Gastroesophageal sphincter (tissue), 3 donors: Measurements from ENCODE around the gene EPHB3.

Experiments used
- EP300 ChIP-seq: sonication (generic); formaldehyde crosslinking; IDR thresholded peaks from one replicate; pipeline ENCODE4 v1.6.1; 2017; ENCODE audit warnings: antibody characterized with exemption, mild to moderate bottlenecking
- POLR2A ChIP-seq, 2 donors: fragments of 450-650 bp; IDR thresholded peaks; one replicate each; pipeline ENCODE4 v1.6.1; 2017; ENCODE audit warnings: antibody characterized with exemption in 2 of 2, mild to moderate bottlenecking in 2 of 2, moderate library complexity in 1 of 2
- POLR2AphosphoS5 ChIP-seq: sonication (generic); formaldehyde crosslinking; IDR thresholded peaks from one replicate; pipeline ENCODE4 v1.6.1; 2017; ENCODE audit warnings: antibody characterized with exemption
- TF ChIP-seq, protein P1 (sequence below), 4 experiments: fragments of 200-600 bp in 2 of 4; fragments of 450-650 bp in 2 of 4; sonication (generic) in 1 of 4; IDR thresholded peaks; one replicate each; pipeline ENCODE4 v1.5.1; 2017 to 2019; ENCODE audit warnings: antibody characterized with exemption in 4 of 4, mild to moderate bottlenecking in 2 of 4, moderate library complexity in 2 of 4

DNA sequence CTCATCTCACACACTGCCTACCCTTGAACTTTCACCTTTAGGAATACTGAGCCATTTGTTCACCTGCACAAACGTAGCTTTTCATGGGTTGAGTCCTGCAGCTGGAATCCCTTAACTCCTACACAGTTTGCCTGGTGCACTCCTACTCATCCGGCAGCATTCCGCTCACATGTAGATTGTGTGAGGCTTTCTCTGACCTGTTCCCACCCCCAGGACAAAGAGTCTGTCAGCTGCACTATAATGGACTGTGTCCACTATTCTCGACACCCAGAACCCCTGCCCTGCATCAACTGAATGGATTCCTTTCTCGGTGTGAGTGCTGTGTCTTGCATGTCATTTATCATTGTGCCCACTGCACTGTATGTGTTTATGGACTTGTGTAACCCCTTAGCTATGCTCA, 54.9 kb downstream of the EPHB3 start:
- TF ChIP-seq, protein P1, sequence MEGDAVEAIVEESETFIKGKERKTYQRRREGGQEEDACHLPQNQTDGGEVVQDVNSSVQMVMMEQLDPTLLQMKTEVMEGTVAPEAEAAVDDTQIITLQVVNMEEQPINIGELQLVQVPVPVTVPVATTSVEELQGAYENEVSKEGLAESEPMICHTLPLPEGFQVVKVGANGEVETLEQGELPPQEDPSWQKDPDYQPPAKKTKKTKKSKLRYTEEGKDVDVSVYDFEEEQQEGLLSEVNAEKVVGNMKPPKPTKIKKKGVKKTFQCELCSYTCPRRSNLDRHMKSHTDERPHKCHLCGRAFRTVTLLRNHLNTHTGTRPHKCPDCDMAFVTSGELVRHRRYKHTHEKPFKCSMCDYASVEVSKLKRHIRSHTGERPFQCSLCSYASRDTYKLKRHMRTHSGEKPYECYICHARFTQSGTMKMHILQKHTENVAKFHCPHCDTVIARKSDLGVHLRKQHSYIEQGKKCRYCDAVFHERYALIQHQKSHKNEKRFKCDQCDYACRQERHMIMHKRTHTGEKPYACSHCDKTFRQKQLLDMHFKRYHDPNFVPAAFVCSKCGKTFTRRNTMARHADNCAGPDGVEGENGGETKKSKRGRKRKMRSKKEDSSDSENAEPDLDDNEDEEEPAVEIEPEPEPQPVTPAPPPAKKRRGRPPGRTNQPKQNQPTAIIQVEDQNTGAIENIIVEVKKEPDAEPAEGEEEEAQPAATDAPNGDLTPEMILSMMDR (IDR thresholded peaks at IDR 0.05) = no peak
- TF ChIP-seq EP300 (no peak), POLR2AphosphoS5 (no peak), POLR2A (IDR thresholded peaks at IDR 0.05) (no peak)
